Right lobe of liver (tissue), 6 donors: ENCODE measurements around the gene SYNGAP1. TPM values are rescaled to one million over a fixed set of nuclear protein-coding genes. Genes with fewer than 3 reads are reported as not detected.

Experiments used
- ATAC-seq, 4 donors: fragments of 200-7000 bp; cut with Tn5 transposase; one replicate each; pipeline ENCODE4 v1.9.1; 2020; ENCODE audit warnings: mild to moderate bottlenecking in 4 of 4, moderate library complexity in 4 of 4
- DNase-seq, 3 donors: peaks; one replicate each; pipeline ENCODE4 v3.0.0-alpha.2; 2020
- H3K27ac ChIP-seq, 3 donors: fragments of 200-600 bp; one replicate each; pipeline ENCODE4 v1.8.0; 2022
- H3K27me3 ChIP-seq, 2 donors: fragments of 200-600 bp; one replicate each; pipeline ENCODE4 v1.8.0; 2022
- H3K36me3 ChIP-seq, 4 donors: fragments of 200-600 bp; sonication (generic) in 1 of 4; one replicate each; pipeline versions ENCODE4 v1.5.1 to v1.8.0; 2017 to 2022; ENCODE audit warnings: control low read depth in 1 of 4
- H3K4me1 ChIP-seq, 4 donors: fragments of 200-600 bp; sonication (generic) in 1 of 4; one replicate each; pipeline versions ENCODE4 v1.5.1 to v1.8.0; 2017 to 2022; ENCODE audit warnings: control low read depth in 1 of 4
- H3K4me3 ChIP-seq, 3 donors: fragments of 200-600 bp; one replicate each; pipeline ENCODE4 v1.8.0; 2022
- H3K9me3 ChIP-seq, 4 donors: fragments of 200-600 bp; sonication (generic) in 1 of 4; one replicate each; pipeline versions ENCODE4 v1.5.1 to v1.8.0; 2017 to 2022; ENCODE audit warnings: control low read depth in 1 of 4
- CTCF ChIP-seq, 4 donors: fragments of 200-600 bp in 3 of 4; fragments of 450-650 bp in 1 of 4; IDR thresholded peaks; one replicate each; pipeline versions ENCODE4 v1.5.1 to v1.8.0; 2016 to 2022; ENCODE audit warnings: antibody characterized with exemption in 4 of 4, mild to moderate bottlenecking in 2 of 4
- POLR2A ChIP-seq: fragments of 450-650 bp; IDR thresholded peaks from one replicate; pipeline ENCODE4 v1.6.1; 2017; ENCODE audit warnings: antibody characterized with exemption, mild to moderate bottlenecking
- WGBS: methylation state at CpG from one replicate; pipeline ENCODE4 v1.1.6; 2018; ENCODE audit warnings: low coverage, low lambda C conversion rate; ENCODE audit not compliant: insufficient coverage; ENCODE audit errors: missing lambda C conversion rate; 5-methylcytosine and 5-hydroxymethylcytosine counted together
- intact Hi-C, 2 donors: fragments of 100-400 bp; cut with DNase I; formaldehyde crosslinking; loops; one replicate each; pipeline versions ENCODE4 v1.11.2 to v1.14.1; 2022
- total RNA-seq, 6 experiments: library from RNA; depleted of rRNA in 2 of 6; stranded (reverse); fragments of >200 nt in 2 of 6; fragmentation: NEBNext Ultra II Directional in 3 of 6; extraction: Animal tissue kit (Norgen Biotek cat#: 25700) in 3 of 6; gene quantifications; one replicate each; pipeline versions ENCODE4 v1.1.0 to v1.2.4, GENCODE V29; 2016 to 2023
- donor health status: DM: no; HTN: yes; CAD: no.
- donor health status: DM: no; HTN: no; CAD: no.
- donor health status: DM: no; HTN: no; CAD: no.
- donor health status: DM: no; HTN: yes; CAD: no.
- donor health status: DM: no; HTN: yes; CAD: no.

SYNGAP1 gene
- total RNA-seq, 6 experiments from 2014 or later, result 1.8 to 4.1 (median 2.8) TPM

DNA sequence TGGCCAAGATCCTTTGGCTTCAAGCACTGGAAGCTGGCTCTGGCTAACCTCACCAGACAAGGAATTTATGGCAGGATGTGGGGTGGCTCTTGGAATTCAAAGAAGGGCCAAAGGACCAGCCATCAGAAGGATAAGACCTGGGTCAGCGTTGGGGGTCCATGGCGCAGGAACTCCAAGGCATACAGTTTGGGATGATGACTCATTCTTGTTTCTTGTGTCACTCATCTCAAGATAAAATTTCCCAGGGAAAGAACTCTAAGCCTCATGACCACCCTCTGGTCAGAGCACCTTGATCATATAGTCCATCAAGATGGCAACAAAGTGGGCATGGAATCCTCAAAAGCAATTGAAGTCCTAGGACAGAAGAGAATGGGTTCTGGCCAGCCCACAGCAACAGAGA is 39.4 kb downstream of the SYNGAP1 start:
- Histone ChIP-seq H3K36me3 (no peaks in the 10 kb centered on the region), H3K4me3 (no peak overlapping the region), H3K27ac (no peak overlapping the region), H3K4me1 (peaks cover 0 to 5% (median 0%) of the 10 kb centered on the region in 4 donors), H3K9me3 (no peaks in the 10 kb centered on the region), H3K27me3 (no peaks in the 10 kb centered on the region)
- DNase-seq (no peak), ATAC-seq (no peak)
- intact Hi-C loops, result no loop called here
- 92% methylated on average over 2 of the region's 2 CpGs for WGBS
- no peak for TF ChIP-seq CTCF (IDR thresholded peaks at IDR 0.05)
- TF ChIP-seq POLR2A, result no peak

- ATAC-seq (no peak), DNase-seq (no peak)
- Histone ChIP-seq H3K36me3 (no peaks in the 10 kb centered on the region), H3K27me3 (no peaks in the 10 kb centered on the region), H3K4me3 (no peak overlapping the region), H3K27ac (no peak overlapping the region), H3K9me3 (no peaks in the 10 kb centered on the region), H3K4me1 (no peaks in the 10 kb centered on the region)
- no peak for TF ChIP-seq POLR2A
- no peak for TF ChIP-seq CTCF (IDR thresholded peaks at IDR 0.05)
- WGBS, result 86% methylated on average over 2 of the region's 4 CpGs
- intact Hi-C loops, result no loop called here
Measured at GRCh38 chr6:33466075-33466735, 46.3 kb downstream of the SYNGAP1 start.

- DNase-seq, result no peak
- Histone ChIP-seq H3K4me3 (no peak overlapping the region), H3K27me3 (no peaks in the 10 kb centered on the region), H3K27ac (no peak overlapping the region), H3K36me3 (no peaks in the 10 kb centered on the region), H3K4me1 (no peaks in the 10 kb centered on the region), H3K9me3 (no peaks in the 10 kb centered on the region)
- intact Hi-C loops, result no loop called here
- WGBS, result 62% methylated on average over 7 of the region's 7 CpGs
- no peak for ATAC-seq
- no peak for TF ChIP-seq CTCF (IDR thresholded peaks at IDR 0.05)
- no peak for TF ChIP-seq POLR2A
Measured at GRCh38 chr6:33467091-33467490, 47.2 kb downstream of the SYNGAP1 start.

GRCh38 chr6:33469661-33470060 is 49.8 kb downstream of the SYNGAP1 start:
- TF ChIP-seq CTCF (IDR thresholded peaks at IDR 0.05), result no peak
- 70% methylated on average over 3 of the region's 3 CpGs for WGBS
- Histone ChIP-seq H3K27ac (no peak overlapping the region), H3K36me3 (no peaks in the 10 kb centered on the region), H3K9me3 (no peaks in the 10 kb centered on the region), H3K4me1 (no peaks in the 10 kb centered on the region), H3K4me3 (no peak overlapping the region), H3K27me3 (no peaks in the 10 kb centered on the region)
- DNase-seq, result no peak
- intact Hi-C loops, result no loop called here
- no peak for ATAC-seq

DNA sequence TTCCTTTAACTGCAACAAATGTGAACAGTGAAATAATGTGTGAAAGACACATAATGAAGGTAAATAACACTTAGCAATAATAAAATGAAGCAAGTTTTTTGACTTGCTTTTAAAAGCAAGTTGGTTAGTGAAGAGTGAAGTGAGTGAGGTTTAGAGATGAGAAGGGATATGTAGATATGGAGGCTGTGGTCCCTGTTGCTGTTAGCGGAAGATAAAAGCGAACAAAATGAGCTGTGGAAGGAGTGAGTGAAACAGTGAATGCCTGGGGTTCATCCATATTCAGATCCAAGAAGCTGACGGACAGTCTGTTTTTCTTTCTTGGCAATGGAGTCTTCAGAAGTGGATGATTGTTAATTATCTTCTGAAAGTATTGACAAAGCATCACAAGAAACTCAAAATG is 58.0 kb downstream of the SYNGAP1 start:
- DNase-seq, result no peak
- ATAC-seq, result no peak
- WGBS, result 54% methylated on average over 3 of the region's 3 CpGs
- H3K4me1 ChIP-seq, result no peaks in the 10 kb centered on the region
- TF ChIP-seq POLR2A (no peak), CTCF (IDR thresholded peaks at IDR 0.05) (no peak)
- H3K27ac ChIP-seq, result no peak overlapping the region
- H3K4me3 ChIP-seq, result no peak overlapping the region
- H3K36me3 ChIP-seq, result no peaks in the 10 kb centered on the region
- H3K9me3 ChIP-seq, result no peaks in the 10 kb centered on the region
- intact Hi-C loops, result no loop called here
- no peaks in the 10 kb centered on the region for H3K27me3 ChIP-seq
